IMR-90 (cell line): ENCODE measurements around the gene PKNOX1. TPM values are rescaled to one million over a fixed set of nuclear protein-coding genes. Genes with fewer than 3 reads are reported as not detected.

Experiments used
- ATAC-seq: fragments of 200-7000 bp; cut with Tn5 transposase; 2 replicates; pipeline ENCODE4 v1.9.1; 2020; ENCODE audit warnings: low read depth, mild to moderate bottlenecking, moderate library complexity
- BruUV-seq: library from RNA; stranded (reverse); fragments of 400-500 nt; replicated peaks from 2 replicates; lab custom pipeline; 2021; lab: Mats Ljungman, UMichigan
- CTCF ChIA-PET: fragments of 300-600 bp; formaldehyde crosslinking; extraction: SDS; loops from one replicate; lab custom pipeline; 2021; ENCODE audit warnings: antibody characterized with exemption; lab: Yijun Ruan, JAX
- POLR2A ChIA-PET: fragments of 300-600 bp; sonication (Branson Sonifier 250); formaldehyde crosslinking; loops from one replicate; lab custom pipeline; 2022; ENCODE audit warnings: antibody characterized with exemption; ENCODE audit not compliant: unreplicated experiment; lab: Charles Lee
- DNase-seq: peaks from one replicate; pipeline ENCODE4 v3.0.0; 2013
- H2AFZ ChIP-seq: replicated peaks from 2 replicates; pipeline ENCODE3; 2013; ENCODE audit warnings: low read length, mild to moderate bottlenecking; ENCODE audit not compliant: poor library complexity
- H2AK5ac ChIP-seq: 2 replicates; pipeline ENCODE4 v1.6.1; 2013; ENCODE audit warnings: low read depth, low read length, inconsistent platforms
- H2AK9ac ChIP-seq: replicated peaks from 2 replicates; pipeline ENCODE3; 2013; ENCODE audit warnings: mild to moderate bottlenecking, low read depth, low read length, moderate library complexity; ENCODE audit not compliant: poor library complexity
- H2BK120ac ChIP-seq: 2 replicates; pipeline ENCODE4 v1.6.1; 2013; ENCODE audit warnings: low read depth, low read length, inconsistent platforms
- H2BK15ac ChIP-seq: 3 replicates; pipeline ENCODE4 v1.6.1; 2013; ENCODE audit warnings: low read depth, low read length, inconsistent platforms
- H2BK20ac ChIP-seq: 2 replicates; pipeline ENCODE4 v1.6.1; 2013; ENCODE audit warnings: low read depth, mild to moderate bottlenecking, inconsistent platforms, low read length, moderate library complexity
- H2BK5ac ChIP-seq: 2 replicates; pipeline ENCODE4 v1.6.1; 2013; ENCODE audit warnings: mild to moderate bottlenecking, low read depth, low read length, inconsistent platforms; ENCODE audit not compliant: poor library complexity, severe bottlenecking
- H3K14ac ChIP-seq: replicated peaks from 2 replicates; pipeline ENCODE4 v1.6.1; 2013; ENCODE audit warnings: low read depth, low read length, inconsistent platforms
- H3K18ac ChIP-seq: 2 replicates; pipeline ENCODE4 v1.6.1; 2013; ENCODE audit warnings: low read depth, low read length, control low read depth
- H3K23ac ChIP-seq: 2 replicates; pipeline ENCODE4 v1.6.1; 2013; ENCODE audit warnings: low read depth, low read length, inconsistent platforms
- H3K27ac ChIP-seq: 2 replicates; pipeline ENCODE4 v1.5.1; 2013; ENCODE audit warnings: mild to moderate bottlenecking, control low read depth, low read length; ENCODE audit not compliant: insufficient read depth
- H3K27me3 ChIP-seq: 2 replicates; pipeline ENCODE4 v1.6.1; 2013; ENCODE audit warnings: low read length; ENCODE audit not compliant: control insufficient read depth, insufficient read depth
- H3K36me3 ChIP-seq: 2 replicates; pipeline ENCODE4 v1.6.1; 2013; ENCODE audit warnings: low read length, mixed read lengths; ENCODE audit not compliant: control insufficient read depth, insufficient read depth
- H3K4ac ChIP-seq: 2 replicates; pipeline ENCODE4 v1.6.1; 2013; ENCODE audit warnings: low read depth, low read length, inconsistent platforms
- H3K4me1 ChIP-seq: 2 replicates; pipeline ENCODE4 v1.6.1; 2013; ENCODE audit warnings: low read length, mixed read lengths; ENCODE audit not compliant: control insufficient read depth, insufficient read depth
- H3K4me2 ChIP-seq: 2 replicates; pipeline ENCODE4 v1.6.1; 2013; ENCODE audit warnings: low read depth, mild to moderate bottlenecking, control low read depth, low read length, moderate library complexity
- H3K4me3 ChIP-seq: 2 replicates; pipeline ENCODE4 v1.5.1; 2013; ENCODE audit warnings: low read depth, mild to moderate bottlenecking, control low read depth, low read length, moderate library complexity; ENCODE audit not compliant: insufficient read depth
- H3K56ac ChIP-seq: 2 replicates; pipeline ENCODE4 v1.6.1; 2013; ENCODE audit warnings: low read length, inconsistent platforms; ENCODE audit not compliant: insufficient read depth; ENCODE audit errors: extremely low read depth
- H3K79me1 ChIP-seq, 2 experiments: 2 replicates each; pipeline ENCODE4 v1.6.1; 2013; ENCODE audit warnings: low read length in 2 of 2, inconsistent platforms in 1 of 2, low read depth in 1 of 2
- H3K9ac ChIP-seq: 2 replicates; pipeline ENCODE4 v1.6.1; 2013; ENCODE audit warnings: low read depth, low read length, control low read depth
- H3K9me1 ChIP-seq: 2 replicates; pipeline ENCODE4 v1.6.1; 2013; ENCODE audit warnings: low read length, inconsistent platforms; ENCODE audit not compliant: insufficient read depth
- H3K9me3 ChIP-seq: 2 replicates; pipeline ENCODE4 v1.6.1; 2013; ENCODE audit warnings: low read length; ENCODE audit not compliant: control insufficient read depth, insufficient read depth
- H4K20me1 ChIP-seq: 2 replicates; pipeline ENCODE4 v1.6.1; 2013; ENCODE audit warnings: low read length, inconsistent platforms; ENCODE audit not compliant: insufficient read depth
- H4K5ac ChIP-seq: 2 replicates; pipeline ENCODE4 v1.6.1; 2013; ENCODE audit warnings: mild to moderate bottlenecking, low read depth, low read length, control low read depth
- H4K8ac ChIP-seq, 2 experiments: 2 replicates each; pipeline ENCODE4 v1.6.1; 2013; ENCODE audit warnings: low read depth in 2 of 2, low read length in 2 of 2, control low read depth in 1 of 2, inconsistent platforms in 1 of 2
- H4K91ac ChIP-seq: 2 replicates; pipeline ENCODE4 v1.6.1; 2013; ENCODE audit warnings: low read depth, low read length, inconsistent platforms; ENCODE audit not compliant: insufficient read depth
- BHLHE40 ChIP-seq: fragments of 150-350 bp; IDR thresholded peaks from 2 replicates; pipeline ENCODE4 v1.6.1; 2016; ENCODE audit warnings: mild to moderate bottlenecking, low read depth, low read length
- CEBPB ChIP-seq: IDR thresholded peaks from 2 replicates; pipeline ENCODE4 v1.6.1; 2012; ENCODE audit warnings: low read depth, low read length, improper control_type of control experiment
- CHD1 ChIP-seq: IDR thresholded peaks from 2 replicates; pipeline ENCODE4 v1.6.1; 2012; ENCODE audit warnings: low read depth, low read length, improper control_type of control experiment
- ELK1 ChIP-seq: fragments of 150-350 bp; IDR thresholded peaks from 2 replicates; pipeline ENCODE4 v1.6.1; 2016; ENCODE audit warnings: low read depth, mild to moderate bottlenecking, low read length, moderate library complexity, borderline replicate concordance
- FOS ChIP-seq: fragments of 150-350 bp; IDR thresholded peaks from 2 replicates; pipeline ENCODE4 v1.6.1; 2016; ENCODE audit warnings: low read depth, low read length
- MAZ ChIP-seq: IDR thresholded peaks from 2 replicates; pipeline ENCODE4 v1.6.1; 2012; ENCODE audit warnings: low read depth, mild to moderate bottlenecking, low read length, improper control_type of control experiment, moderate library complexity, borderline replicate concordance
- MXI1 ChIP-seq: IDR thresholded peaks from 2 replicates; pipeline ENCODE4 v1.6.1; 2012; ENCODE audit warnings: low read depth, mild to moderate bottlenecking, low read length, moderate library complexity, borderline replicate concordance
- NFE2L2 ChIP-seq: fragments of 150-350 bp; IDR thresholded peaks from 2 replicates; pipeline ENCODE4 v1.6.1; 2016; ENCODE audit warnings: low read depth, mild to moderate bottlenecking, low read length
- POLR2A ChIP-seq: IDR thresholded peaks from 2 replicates; pipeline ENCODE4 v1.6.1; 2012; ENCODE audit warnings: mild to moderate bottlenecking, low read depth, low read length
- RAD21 ChIP-seq: IDR thresholded peaks from 2 replicates; pipeline ENCODE4 v1.6.1; 2012; ENCODE audit warnings: low read length, improper control_type of control experiment
- RCOR1 ChIP-seq: IDR thresholded peaks from 2 replicates; pipeline ENCODE4 v1.6.1; 2012; ENCODE audit warnings: mild to moderate bottlenecking, low read length, improper control_type of control experiment; ENCODE audit not compliant: insufficient replicate concordance
- RFX5 ChIP-seq: IDR thresholded peaks from 2 replicates; pipeline ENCODE4 v1.8.0; 2012; ENCODE audit warnings: low read depth, mild to moderate bottlenecking, low read length, moderate library complexity
- SMC3 ChIP-seq: fragments of 150-350 bp; IDR thresholded peaks from 2 replicates; pipeline ENCODE4 v1.6.1; 2016; ENCODE audit warnings: low read depth, mild to moderate bottlenecking, antibody characterized with exemption, low read length, moderate library complexity
- WGBS, 2 experiments: methylation state at CpG; one replicate each; pipeline versions ENCODE4 v1.1.5 to v1.1.7; 2013; ENCODE audit warnings: missing lambda C conversion rate in 2 of 2; ENCODE audit not compliant: insufficient read length in 1 of 2; ENCODE audit errors: extremely low coverage in 2 of 2; 5-methylcytosine and 5-hydroxymethylcytosine counted together
- dilution Hi-C: fragments of 300-500 bp; cut with HindIII; formaldehyde crosslinking; loops from one replicate; pipeline ENCODE4 v1.14.3; 2018; ENCODE audit warnings: low sequenced_read_pairs; ENCODE audit not compliant: unreplicated experiment
- in situ Hi-C: fragments of 300-500 bp; cut with MboI; formaldehyde crosslinking; loops from 3 replicates; pipeline ENCODE4 v1.14.3; 2019; ENCODE audit warnings: low sequenced_read_pairs, inconsistent platforms, mixed read lengths
- intact Hi-C: fragments of 100-400 bp; cut with micrococcal nuclease; formaldehyde crosslinking; loops from 2 replicates; pipeline ENCODE4 v1.10.0; 2022
- polyA plus RNA-seq, 3 experiments: library from polyadenylated mRNA; depleted of rRNA; stranded (reverse); fragments of >200 nt; gene quantifications; 2 replicates each; pipeline ENCODE4 v1.2.3, GENCODE V29; 2012; ENCODE audit warnings: low replicate concordance in 1 of 3
- total RNA-seq: library from RNA; depleted of rRNA; stranded (reverse); fragments of >200 nt; gene quantifications from 2 replicates; pipeline ENCODE4 v1.2.3, GENCODE V29; 2012
- TF ChIP-seq, protein P1 (sequence below): fragments of 150-350 bp; IDR thresholded peaks from 2 replicates; pipeline ENCODE4 v1.6.1; 2017; ENCODE audit warnings: mild to moderate bottlenecking, antibody characterized with exemption, low read length, low read depth

PKNOX1 gene
- total and polyA plus RNA-seq, 2 of the 4 experiments (the other 2 are of a cell fraction): 35.0 to 61.0 TPM

DNA sequence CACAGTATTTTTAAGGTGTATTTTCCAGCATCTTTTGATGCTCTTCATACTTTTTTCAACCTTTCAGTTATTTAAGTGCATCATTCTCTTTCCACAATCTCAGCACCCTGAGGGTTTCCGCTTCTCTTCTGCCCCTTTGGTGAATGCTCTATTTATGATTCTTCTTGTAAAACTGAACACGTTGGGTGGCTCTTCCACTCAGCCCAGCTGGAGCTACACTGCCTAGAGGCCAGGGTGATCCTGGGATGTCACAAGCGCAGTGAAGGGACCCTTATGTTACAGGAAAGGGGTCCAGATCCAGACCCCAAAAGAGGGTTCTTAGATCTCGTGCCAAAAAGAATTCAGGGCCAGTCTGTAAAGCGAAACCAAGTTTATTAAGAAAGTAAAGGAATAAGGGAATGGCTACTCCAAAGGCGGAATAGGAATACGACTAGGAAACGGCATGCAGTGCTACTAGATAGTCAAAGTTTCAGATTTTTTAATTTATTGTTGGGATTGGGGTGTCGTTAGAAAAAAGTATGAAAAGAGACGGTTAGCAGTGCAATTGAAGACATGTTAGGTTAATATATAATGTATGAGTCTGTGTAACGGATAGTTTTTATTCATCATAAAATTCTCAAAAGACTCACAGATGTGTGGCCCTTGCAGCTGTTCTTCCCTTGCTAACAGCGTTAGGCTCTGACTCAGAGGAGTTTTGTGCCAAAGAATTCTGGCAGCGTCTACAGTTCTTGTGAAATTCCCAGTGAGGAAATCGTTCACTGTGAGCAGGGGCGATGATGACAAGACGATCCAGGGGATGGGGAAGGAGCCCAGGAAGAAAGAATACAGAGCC, 34.6 kb upstream of the PKNOX1 start:
- Histone ChIP-seq H2AFZ (peak overlapping the region; percentile 58), H3K9me3 (no peaks in the 10 kb centered on the region), H3K9me1 (peaks cover 5% of the 10 kb centered on the region; the same call in 1 of the 2 replicates), H3K79me1 (no peaks in the 10 kb centered on the region), H4K8ac (peak overlapping the region; percentile 80 to 86), H3K36me3 (no peaks in the 10 kb centered on the region), H3K9ac (peak overlapping the region; percentile 61), H4K20me1 (no peaks in the 10 kb centered on the region), H3K18ac (peak overlapping the region; percentile 96), H2BK120ac (peak overlapping the region; percentile 81), H2AK9ac (no peak overlapping the region), H3K4me2 (peak overlapping the region; percentile 96), H2BK20ac (peak overlapping the region; percentile 83; the same call in 1 of the 2 replicates), H3K23ac (peak overlapping the region; percentile 8; the same call in 1 of the 2 replicates), H3K56ac (peak overlapping the region; percentile 19; the same call in 1 of the 2 replicates), H3K14ac (peak overlapping the region; percentile 16), H3K4me3 (peak overlapping the region; percentile 26; the same call in 1 of the 2 replicates), H2BK15ac (peak overlapping the region; percentile 33; the same call in 1 of the 3 replicates), H2AK5ac (peak overlapping the region; percentile 55), H4K91ac (peak overlapping the region; percentile 72), H4K5ac (peak overlapping the region; percentile 94), H2BK5ac (peak overlapping the region; percentile 75), H3K27me3 (no peaks in the 10 kb centered on the region), H3K27ac (peak overlapping the region; percentile 92), H3K4ac (peak overlapping the region; percentile 66), H3K4me1 (no peaks in the 10 kb centered on the region)
- DNase-seq: peak; percentile 99
- 7% methylated on average over 7 of the region's 16 CpGs; no CpG with 5 or more reads in 1 of the 2 experiments for WGBS, 2 experiments
- in situ Hi-C loops (no loop called here), dilution Hi-C loops (no loop called here), intact Hi-C loops (loop anchor here (1.0 kb wide), 1 partner anchor 16 kb away; no protein-coding TSS in a partner anchor)
- CTCF ChIA-PET: no interaction called here
- peak; percentile 36; the same call in 1 of the 2 replicates for TF ChIP-seq MAZ
- 0 out of 2 replicates have a peak, but pooled peaks have one; percentile 19 for TF ChIP-seq RAD21
- TF ChIP-seq NFE2L2: peak; percentile 53; the same call in 1 of the 2 replicates
- TF ChIP-seq, protein P1, sequence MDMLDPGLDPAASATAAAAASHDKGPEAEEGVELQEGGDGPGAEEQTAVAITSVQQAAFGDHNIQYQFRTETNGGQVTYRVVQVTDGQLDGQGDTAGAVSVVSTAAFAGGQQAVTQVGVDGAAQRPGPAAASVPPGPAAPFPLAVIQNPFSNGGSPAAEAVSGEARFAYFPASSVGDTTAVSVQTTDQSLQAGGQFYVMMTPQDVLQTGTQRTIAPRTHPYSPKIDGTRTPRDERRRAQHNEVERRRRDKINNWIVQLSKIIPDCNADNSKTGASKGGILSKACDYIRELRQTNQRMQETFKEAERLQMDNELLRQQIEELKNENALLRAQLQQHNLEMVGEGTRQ: no peak
- no peak for TF ChIP-seq CHD1
- no peak for TF ChIP-seq RFX5
- peak; percentile 92 for TF ChIP-seq FOS
- TF ChIP-seq ELK1: no peak
- peak; percentile 84 for TF ChIP-seq RCOR1
- TF ChIP-seq MXI1: no peak
- 0 out of 2 replicates have a peak, but pooled peaks have one; percentile 11 for TF ChIP-seq BHLHE40
- no peak for TF ChIP-seq POLR2A
- TF ChIP-seq SMC3: no peak
- peak; percentile 98 for TF ChIP-seq CEBPB
- ATAC-seq: peak; percentile 93
- no TSS peak for BruUV-seq
- POLR2A ChIA-PET: no interaction called here
